ENCODE measurements around the gene SPCS1.
A peak's percentile ranks its signal among the peaks of the same experiment; 100 is the strongest.
"Not testable (repeated sequence)": the region's sequence is repeated elsewhere in the genome, so short reads cannot be mapped to it uniquely, and the experiment has no call there.

SPCS1 gene

DNA sequence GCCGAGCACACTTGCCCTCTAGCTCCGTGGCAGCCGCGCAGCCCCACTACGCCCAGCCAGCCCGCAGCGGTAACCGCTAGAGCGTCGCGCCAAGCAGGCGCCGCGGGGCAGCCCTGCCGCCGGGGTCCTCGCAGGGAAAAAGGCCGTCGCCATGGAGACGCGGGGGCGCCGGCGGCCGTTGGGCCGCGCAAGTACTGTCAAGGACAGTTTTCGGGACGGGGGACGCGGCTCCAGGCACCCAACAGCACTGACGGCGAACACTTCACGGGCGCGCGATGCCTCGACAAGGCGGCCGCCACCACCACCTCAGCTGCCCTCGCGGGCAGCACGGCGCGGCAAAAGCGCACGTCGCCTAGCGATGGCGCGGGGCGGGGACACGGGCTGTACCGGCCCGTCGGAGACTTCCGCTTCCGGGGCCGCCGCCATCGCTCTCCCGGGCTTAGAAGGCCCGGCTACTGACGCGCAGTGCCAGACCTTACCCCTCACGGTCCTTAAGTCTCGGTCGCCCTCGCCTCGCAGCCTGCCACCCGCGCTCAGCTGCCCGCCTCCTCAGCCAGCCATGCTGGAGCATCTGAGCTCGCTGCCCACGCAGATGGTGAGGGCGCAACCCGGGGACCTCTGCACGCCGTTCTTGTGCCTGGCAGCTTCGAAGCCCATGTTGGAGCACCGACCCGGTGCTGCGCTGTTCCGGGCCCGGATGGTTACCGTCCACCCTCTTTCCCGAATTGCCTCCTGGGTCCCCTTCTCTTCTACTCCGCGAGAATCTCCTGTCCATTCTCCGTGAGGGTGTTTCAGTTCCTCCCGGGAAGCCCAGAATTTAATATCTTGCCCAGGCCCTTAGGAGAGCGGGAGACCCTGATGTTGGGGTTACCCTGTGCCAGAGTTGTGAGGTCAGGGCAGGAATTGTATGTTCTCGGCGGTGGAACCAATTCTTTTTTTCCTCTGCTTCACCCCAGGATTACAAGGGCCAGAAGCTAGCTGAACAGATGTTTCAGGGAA, at the start of gene SPCS1, which contains the start of gene GLT8D1:
SPCS1 (plus strand) TSS at position 419 of the 999 bp plus-strand sequence; CDS start at position 560, 141 bp downstream.
GLT8D1 (minus strand) TSS at position 104 of the 999 bp plus-strand sequence. CDS start 5,331 bp downstream, outside the sequence.
- peak; percentile 92 for DNase-seq (ENCODE audit: low read depth, low spot score)

DNA sequence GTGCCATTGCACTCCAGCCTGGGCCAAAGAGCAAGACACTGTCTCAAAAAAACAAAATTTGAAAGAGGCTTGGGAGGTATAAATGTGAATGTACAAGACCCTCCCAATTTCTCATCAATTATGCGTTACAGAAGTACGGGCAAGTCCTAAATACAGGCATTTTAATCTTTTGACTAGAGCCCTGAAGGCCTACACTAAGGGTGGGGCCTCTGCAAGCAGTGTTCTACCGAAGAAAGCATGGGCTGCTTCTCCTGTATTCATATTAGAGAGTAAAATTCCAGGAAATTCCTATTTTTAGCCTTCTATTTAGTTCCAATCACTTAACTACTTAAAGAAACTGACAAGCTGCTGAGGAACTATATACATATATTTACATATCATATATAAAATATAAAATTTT, 45.9 kb upstream of the SPCS1 start:
- no peak for DNase-seq (ENCODE audit: low read depth, low spot score)

DNA sequence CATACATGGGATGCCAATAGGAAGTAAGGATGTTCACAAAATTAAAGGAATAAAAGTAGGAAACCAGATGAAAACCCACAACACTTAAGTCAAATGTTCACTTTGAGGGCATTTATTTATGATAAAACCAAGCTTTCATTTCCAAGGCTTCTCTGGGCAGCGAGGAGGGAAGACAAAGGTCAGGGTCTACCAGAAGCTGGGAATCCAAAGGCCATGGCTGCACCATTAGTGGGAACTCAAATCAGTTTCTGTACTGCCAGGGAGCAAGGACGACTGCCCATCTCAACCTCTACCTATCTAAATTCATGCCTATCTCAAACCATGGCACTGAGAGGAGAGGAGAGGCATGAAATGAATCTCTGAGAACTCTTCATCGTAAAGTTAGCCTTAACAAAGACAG, 42.8 kb upstream of the SPCS1 start:
- DNase-seq (ENCODE audit: low read depth, low spot score) = no peak

DNA sequence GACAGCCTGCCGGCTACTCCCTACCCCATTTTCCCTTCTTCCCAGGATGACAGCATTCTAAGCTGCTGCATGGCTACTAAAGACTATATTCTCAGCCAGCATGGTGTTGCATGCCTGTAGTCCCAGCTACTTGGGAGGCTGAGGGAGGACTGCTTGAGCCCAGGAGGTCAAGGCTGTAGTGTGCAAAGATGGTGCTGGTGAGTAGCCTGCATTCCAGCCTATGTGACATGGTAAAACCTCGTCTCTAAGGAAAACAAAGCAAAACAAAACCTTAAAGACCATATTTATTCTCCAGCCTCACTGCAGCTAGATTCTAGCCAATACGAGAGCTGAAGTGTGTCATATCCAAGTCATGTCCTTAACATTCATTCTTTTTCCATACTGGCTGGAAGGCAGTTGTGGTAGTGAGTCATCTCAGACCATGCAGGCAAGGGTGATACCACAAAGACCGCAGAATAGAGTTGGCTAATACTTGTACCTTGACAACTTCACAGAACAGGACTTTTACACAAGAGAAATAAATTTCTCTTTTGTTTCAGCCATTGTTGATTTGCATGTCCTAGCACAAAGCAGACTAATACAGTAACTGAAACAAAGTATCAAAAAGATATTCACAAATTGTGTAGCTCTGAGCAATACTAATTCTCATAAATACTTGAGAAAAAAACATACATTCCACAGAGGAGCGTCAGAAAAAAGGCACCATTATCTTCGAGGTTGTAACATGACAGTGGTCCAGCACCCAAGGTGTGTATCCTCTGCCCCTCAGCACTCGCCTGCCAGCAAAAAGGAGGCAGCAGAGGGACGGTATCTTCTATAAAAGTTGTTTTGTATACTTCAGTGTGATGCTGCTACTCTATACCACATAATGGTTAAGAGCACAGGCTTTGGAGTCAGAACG, 35.0 kb upstream of the SPCS1 start:
- no peak for DNase-seq (ENCODE audit: low read depth, low spot score)

- no peak for DNase-seq (ENCODE audit: low read depth, low spot score)
Measured at GRCh38 chr3:52671676-52672075, 34.2 kb upstream of the SPCS1 start.

- not testable (repeated sequence) for DNase-seq (ENCODE audit: low read depth, low spot score)
Measured at GRCh38 chr3:52676201-52676600, 29.7 kb upstream of the SPCS1 start.

- no peak for DNase-seq (ENCODE audit: low read depth, low spot score)
Measured at GRCh38 chr3:52678265-52679198, 27.4 kb upstream of the SPCS1 start.

DNA sequence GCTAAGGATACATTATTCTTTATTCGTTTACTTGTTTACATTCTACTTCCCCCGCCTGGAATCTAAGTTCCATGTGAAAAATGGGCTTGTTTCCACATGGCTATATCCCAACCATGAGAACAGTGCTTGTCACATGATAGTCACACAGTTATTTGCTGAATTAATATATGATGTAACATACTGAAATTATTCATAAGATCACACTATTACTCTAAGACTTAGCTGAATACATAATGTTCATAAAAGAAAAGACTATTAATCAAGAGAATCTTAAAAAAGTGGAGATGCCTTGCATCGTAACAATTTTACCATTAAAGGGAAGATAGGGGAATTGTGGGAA, 26.7 kb upstream of the SPCS1 start:
- DNase-seq (ENCODE audit: low read depth, low spot score) = no peak

DNA sequence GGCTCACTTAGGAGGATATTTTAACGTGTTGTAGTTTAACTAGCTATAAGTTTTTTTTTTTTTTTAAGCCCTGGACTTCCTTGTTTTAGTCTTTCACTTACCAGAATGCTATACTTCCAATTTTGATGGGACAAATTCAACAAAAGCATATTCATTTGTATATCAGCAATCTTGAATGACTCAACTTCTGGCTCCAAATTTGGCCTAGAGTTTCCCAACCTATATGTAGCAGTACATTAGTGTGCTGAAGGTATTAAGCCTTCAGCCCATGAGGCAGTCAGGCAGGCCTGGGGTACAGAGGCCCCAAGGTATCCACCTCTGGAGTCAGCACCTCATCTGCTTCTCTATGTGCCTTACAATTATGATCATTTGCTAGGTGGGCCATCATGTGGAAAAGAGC, 26.1 kb upstream of the SPCS1 start:
- no peak for DNase-seq (ENCODE audit: low read depth, low spot score)

GRCh38 chr3:52681596-52681995, 24.3 kb upstream of the SPCS1 start:
- DNase-seq (ENCODE audit: low read depth, low spot score) = no peak

DNA sequence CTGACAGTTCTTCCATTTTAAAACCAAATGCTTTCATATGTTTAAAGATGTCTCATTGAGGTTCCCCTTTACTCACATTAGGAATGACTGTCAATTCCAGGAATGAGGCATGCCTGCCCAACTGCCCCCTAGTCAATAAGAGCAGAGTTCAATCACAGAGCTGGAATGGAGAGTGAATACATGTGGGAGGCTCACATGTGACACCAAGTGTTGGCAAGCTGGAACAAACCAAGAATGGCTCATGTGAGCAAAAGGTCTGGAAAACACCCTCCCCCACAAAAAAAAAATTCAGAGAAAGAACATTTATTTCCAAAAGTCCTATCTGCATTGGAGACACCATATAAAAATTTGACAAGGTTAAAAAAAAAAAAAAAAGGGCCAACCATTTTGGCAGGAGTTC, 23.9 kb upstream of the SPCS1 start:
- DNase-seq (ENCODE audit: low read depth, low spot score) = peak; percentile 4

GRCh38 chr3:52683611-52684010, 22.3 kb upstream of the SPCS1 start:
- no peak for DNase-seq (ENCODE audit: low read depth, low spot score)

DNA sequence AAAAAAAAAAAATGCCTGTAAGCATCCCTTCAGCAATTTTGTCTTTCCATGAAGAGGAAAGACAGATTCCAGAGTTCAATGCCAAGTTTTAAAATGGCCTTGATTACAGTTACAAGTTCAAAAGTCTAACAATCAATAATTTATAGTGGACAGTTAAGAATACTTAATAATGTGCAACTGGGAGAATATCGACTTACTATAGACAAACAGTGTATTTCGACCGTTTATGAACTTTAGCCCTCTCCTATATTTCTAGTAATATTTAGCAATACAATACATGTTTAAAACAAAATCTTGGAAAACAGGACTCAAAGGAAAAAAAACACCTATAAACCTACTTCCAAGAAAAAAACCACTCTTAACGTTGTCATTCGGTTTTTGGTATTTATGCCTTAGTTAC, 21.7 kb upstream of the SPCS1 start:
- no peak for DNase-seq (ENCODE audit: low read depth, low spot score)

- peak; percentile 83 for DNase-seq (ENCODE audit: low read depth, low spot score)
Measured at GRCh38 chr3:52685285-52685708, 20.6 kb upstream of the SPCS1 start.

DNA sequence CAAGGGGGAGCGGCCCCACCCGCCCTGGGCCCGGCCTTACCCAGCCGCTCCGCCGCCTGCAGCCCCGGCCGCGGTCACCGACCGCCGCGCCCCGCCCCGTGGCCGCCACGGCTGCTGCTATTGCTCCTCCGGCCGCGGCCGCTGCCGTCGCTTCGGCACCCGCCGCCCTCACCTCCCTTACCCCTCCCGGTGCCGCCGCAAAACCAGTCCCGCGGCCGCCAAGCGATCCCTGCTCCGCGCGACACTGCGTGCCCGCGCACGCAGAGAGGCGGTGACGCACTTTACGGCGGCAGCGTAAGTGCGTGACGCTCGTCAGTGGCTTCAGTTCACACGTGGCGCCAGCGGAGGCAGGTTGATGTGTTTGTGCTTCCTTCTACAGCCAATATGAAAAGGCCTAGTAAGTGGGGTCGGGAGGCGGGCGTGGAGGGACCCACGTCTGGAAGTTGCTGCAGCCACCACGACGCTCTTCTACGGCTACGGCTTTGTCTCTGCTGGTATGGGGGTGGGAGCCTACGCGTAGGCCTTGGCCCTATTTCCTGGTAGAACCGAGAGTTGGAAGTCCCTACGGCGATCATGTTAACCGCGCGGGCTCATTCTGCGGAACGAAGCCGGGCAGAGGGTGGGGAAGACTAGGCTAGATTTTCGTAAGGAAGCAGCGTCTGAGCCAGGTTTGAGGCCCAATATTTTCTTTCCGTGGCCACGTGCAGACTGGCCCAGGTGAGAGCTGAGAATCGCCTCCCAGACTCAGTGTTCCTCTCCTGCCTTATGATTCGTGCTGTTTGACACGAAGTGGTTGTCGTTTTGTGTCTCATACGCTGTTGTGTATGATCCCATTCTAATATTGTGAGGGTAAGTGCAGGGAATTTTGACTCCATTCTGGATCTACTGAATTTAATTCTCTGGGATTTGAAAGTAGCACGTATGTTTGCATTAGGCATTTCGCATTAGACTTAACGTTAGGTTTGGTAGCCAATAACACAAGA, 19.9 kb upstream of the SPCS1 start, which contains the start of the genes GNL3 and PBRM1:
GNL3 (plus strand) TSS at position 324 of the 983 bp plus-strand sequence; CDS start at position 385, 61 bp downstream.
PBRM1 (minus strand) TSS at position 205 of the 983 bp plus-strand sequence.
- peak; percentile 95 for DNase-seq (ENCODE audit: low read depth, low spot score)

DNA sequence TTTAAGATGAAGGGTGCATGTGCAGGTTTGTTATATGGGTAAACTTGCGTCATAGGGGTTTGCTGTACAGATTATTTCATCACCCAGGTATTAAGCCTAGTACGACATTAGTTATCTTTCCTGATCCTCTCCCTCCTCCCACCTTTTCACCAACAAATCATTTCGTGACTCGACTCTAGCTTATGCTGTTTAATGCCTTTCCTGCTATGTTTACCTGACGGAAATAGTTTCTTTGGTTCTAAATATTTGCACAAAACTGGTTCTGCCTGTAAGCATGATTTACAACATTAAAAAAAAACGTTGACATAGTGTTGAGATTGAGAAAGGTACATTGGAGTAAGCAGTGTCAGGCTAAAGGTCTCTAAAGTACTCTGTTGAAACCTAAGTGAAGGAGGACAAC, 17.6 kb upstream of the SPCS1 start:
- no peak for DNase-seq (ENCODE audit: low read depth, low spot score)

DNA sequence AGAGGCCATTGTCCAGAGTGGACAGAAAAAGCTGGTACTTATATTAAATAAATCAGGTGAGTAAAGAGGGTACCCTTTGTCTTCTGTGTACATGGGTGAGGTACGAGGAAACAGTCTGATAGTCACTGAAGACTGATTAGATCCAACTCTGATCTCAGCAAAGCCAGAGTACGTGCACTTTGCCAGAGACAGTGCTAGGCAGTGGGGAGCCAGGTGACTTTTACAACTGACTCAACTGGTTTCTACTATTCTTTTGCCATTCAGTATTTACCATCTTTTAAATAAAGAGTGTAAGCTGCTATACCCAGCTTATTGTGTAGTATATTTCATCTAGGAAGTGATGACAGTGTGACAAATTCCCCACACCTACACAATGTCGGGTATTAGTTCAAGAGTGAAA, 16.8 kb upstream of the SPCS1 start:
- no peak for DNase-seq (ENCODE audit: low read depth, low spot score)

- DNase-seq (ENCODE audit: low read depth, low spot score) = no peak
Measured at GRCh38 chr3:52690560-52690959, 15.3 kb upstream of the SPCS1 start.

DNA sequence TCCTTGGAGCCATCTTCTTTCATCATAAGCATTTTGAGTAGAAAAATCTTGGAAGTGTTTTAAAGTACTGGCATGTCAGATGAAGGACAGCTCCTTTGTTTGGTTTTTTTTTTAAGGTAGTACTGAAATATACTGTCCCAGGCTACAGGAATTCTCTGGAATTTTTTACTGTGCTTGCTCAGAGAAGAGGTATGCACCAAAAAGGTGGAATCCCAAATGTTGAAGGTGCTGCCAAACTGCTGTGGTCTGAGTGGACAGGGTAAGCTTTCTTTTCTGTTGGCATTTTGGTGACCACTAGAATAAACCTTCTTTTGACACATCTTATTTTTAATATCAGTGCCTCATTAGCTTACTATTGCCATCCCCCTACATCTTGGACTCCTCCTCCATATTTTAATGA, 12.8 kb upstream of the SPCS1 start:
- no peak for DNase-seq (ENCODE audit: low read depth, low spot score)
